ENCODE measurements around the gene AKIRIN2.

The AKIRIN2 gene

GRCh38 chr6:87655824-87656223 lies 46.2 kb downstream of the AKIRIN2 start:
- DNase-seq (ENCODE audit: low read depth, low spot score) = no peak

GRCh38 chr6:87654875-87655454 lies 47.1 kb downstream of the AKIRIN2 start:
- DNase-seq (ENCODE audit: low read depth, low spot score) = no peak

DNA sequence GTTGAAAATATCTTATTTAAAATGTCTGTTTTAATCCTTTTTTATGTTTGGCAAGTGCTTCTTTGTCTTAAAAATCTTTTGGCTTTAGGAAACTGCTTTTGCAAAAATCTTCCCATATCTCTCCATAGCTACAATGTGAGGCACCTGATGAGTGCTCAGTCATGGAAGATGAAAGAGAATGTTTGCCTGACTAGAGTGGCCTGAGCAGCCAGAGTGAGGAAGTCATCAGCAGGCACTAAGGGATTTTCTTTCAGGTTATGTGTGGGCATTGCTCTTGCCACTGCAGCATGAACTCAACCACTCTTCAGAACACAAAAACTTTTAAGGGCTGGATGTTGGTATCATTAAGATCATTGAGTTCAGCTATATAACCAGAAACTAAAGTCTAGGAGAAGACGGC lies 47.9 kb downstream of the AKIRIN2 start:
- DNase-seq (ENCODE audit: low read depth, low spot score) = no peak

DNA sequence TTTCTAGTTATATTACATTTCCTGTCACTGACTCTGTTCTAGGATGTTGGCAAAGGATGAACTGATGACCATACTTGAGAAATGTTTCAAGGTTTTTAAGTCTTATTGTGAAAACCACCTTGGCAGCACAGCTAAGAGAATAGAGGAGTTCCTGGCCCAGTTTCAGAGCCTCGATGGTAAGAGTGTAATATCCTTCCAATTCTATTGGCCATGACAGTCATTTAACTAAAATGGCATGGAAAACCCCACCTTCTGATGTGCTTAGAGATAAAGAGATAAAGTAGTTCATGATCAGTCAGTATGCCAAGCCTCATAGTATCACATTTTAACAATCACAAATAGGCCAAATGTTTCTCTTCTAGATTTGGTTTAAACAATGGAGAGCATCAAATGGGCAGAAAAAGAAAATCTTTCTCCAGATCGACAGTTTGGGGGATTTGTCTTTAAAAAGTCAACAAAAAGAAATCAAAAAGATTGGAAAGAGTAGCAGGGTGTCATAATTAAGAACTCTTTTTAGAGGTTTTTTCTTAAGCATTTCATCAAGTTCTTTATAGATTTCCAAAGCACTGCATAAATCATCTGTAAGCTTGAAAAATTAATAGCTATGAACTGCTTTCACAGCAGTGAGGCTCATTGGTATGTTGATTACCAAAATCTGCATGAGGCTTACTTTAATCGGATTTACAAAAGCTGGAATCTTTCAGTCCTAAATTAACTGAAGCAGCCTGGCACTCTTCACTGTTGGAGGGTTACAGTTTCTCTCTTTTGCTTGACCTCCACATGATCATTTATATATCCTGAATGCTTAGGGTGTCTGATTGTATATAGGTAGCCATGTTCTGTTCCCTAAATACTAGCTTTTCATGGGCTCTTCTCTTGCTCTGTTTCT lies 48.7 kb downstream of the AKIRIN2 start:
- no peak for DNase-seq (ENCODE audit: low read depth, low spot score)

- DNase-seq (ENCODE audit: low read depth, low spot score) = no peak
These were observed 57.0 kb downstream of the AKIRIN2 start for GRCh38 chr6:87645080-87645479.

GRCh38 chr6:87641065-87641692 lies 60.9 kb downstream of the AKIRIN2 start:
- no peak for DNase-seq (ENCODE audit: low read depth, low spot score)

GRCh38 chr6:87639373-87639772 lies 62.7 kb downstream of the AKIRIN2 start:
- no peak for DNase-seq (ENCODE audit: low read depth, low spot score)

DNA sequence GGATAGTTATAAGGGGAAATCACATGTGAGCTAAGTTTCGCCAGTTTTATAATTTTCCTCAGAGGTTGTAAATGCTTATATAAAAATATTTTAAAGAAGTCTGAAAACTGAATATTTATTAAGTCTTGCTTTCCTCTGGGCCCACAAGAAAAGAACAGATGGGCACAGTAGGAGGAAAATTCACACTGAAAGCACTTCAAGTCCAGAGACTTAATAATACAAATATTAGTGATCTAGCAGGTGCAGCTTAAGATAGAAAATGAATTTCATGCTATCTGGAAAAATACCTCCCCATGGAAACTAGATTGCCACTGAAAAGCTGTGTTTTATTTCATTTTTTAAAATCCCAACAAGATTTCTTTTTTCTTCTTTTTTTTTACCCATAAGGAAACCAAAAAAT lies 64.9 kb downstream of the AKIRIN2 start:
- no peak for DNase-seq (ENCODE audit: low read depth, low spot score)

- no peak for DNase-seq (ENCODE audit: low read depth, low spot score)
These were observed 65.7 kb downstream of the AKIRIN2 start for GRCh38 chr6:87636315-87636714.

DNA sequence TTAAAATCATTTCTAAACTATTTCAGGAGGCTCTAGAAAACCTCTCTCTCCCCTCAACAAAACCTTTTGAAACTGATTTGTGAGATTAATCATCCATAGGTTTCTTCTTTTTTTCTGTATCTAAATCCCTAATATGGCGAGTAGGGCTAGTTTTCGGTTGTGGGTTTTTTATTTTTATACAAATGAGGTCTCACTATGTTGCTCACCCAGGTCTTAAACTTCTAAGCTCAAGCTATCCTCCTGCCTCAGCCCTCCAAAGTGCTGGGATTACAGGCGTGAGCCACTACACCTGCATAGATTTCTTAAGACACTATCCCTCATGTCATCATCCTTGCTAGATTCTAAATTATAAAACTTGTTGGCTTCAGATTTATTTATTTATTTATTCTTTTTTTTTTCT lies 68.2 kb downstream of the AKIRIN2 start:
- no peak for DNase-seq (ENCODE audit: low read depth, low spot score)

DNA sequence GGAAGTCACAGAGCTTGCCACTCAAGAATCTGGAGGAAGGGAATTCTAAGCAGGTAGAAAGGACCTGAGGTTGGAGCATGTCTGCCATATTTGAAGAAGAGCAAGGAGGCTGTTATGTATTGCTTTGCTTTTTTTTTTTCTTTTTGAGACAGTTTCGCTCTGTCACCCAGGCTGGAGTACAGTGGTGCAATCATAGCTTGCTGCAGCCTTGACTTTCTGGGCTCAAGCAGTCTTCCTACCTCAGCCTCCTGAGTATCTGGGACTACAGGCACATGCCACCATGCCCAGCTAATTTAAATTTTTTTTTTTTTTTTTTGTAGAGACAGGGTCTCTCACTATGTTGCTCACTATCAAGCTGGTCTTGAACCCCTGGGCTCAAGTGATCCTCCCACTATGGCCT lies 71.3 kb downstream of the AKIRIN2 start:
- DNase-seq (ENCODE audit: low read depth, low spot score) = no peak

GRCh38 chr6:87628881-87629280 lies 73.2 kb downstream of the AKIRIN2 start:
- peak; percentile 51 for DNase-seq (ENCODE audit: low read depth, low spot score)

GRCh38 chr6:87628424-87628823 lies 73.6 kb downstream of the AKIRIN2 start:
- DNase-seq (ENCODE audit: low read depth, low spot score) = no peak
